Smooth muscle cell (in vitro differentiated cells): ENCODE measurements around the gene MEI4. TPM values are rescaled to one million over a fixed set of nuclear protein-coding genes. Genes with fewer than 3 reads are reported as not detected.
"Not testable (repeated sequence)": the region's sequence is repeated elsewhere in the genome, so short reads cannot be mapped to it uniquely, and the experiment has no call there.

Experiments
- DNase-seq: peaks from one replicate; lab custom pipeline; 2025; ENCODE audit not compliant: unreplicated experiment; lab: John Stamatoyannopoulos, UW
- H2AFZ ChIP-seq: fragments of 200-600 bp; sonication (generic); 2 replicates; pipeline ENCODE4 v1.6.0; 2016; ENCODE audit warnings: antibody characterized with exemption, low read depth, mild to moderate bottlenecking
- H3F3A ChIP-seq: fragments of 200-600 bp; sonication (generic); 2 replicates; pipeline ENCODE4 v1.6.0; 2017; ENCODE audit warnings: antibody characterized with exemption, low read depth
- H3K27ac ChIP-seq: fragments of 200-600 bp; sonication (generic); 2 replicates; pipeline ENCODE4 v1.5.1; 2016; ENCODE audit warnings: low read depth, mild to moderate bottlenecking
- H3K27me3 ChIP-seq: fragments of 200-600 bp; sonication (generic); 2 replicates; pipeline ENCODE4 v1.6.1; 2016; ENCODE audit warnings: low read depth, mild to moderate bottlenecking
- H3K36me3 ChIP-seq: fragments of 200-600 bp; sonication (generic); 2 replicates; pipeline ENCODE4 v1.5.1; 2016; ENCODE audit warnings: low read depth
- H3K4me1 ChIP-seq: fragments of 200-600 bp; sonication (generic); 2 replicates; pipeline ENCODE4 v1.5.1; 2016; ENCODE audit warnings: low read depth
- H3K4me2 ChIP-seq: fragments of 200-600 bp; sonication (generic); 2 replicates; pipeline ENCODE4 v1.6.0; 2016; ENCODE audit warnings: mild to moderate bottlenecking
- H3K4me3 ChIP-seq: fragments of 200-600 bp; sonication (generic); 2 replicates; pipeline ENCODE4 v1.5.1; 2016; ENCODE audit warnings: mild to moderate bottlenecking
- H3K79me2 ChIP-seq: fragments of 200-600 bp; sonication (generic); 2 replicates; pipeline ENCODE4 v1.6.0; 2016; ENCODE audit warnings: low read depth, mild to moderate bottlenecking
- H3K9ac ChIP-seq: fragments of 200-600 bp; sonication (generic); 2 replicates; pipeline ENCODE4 v1.6.0; 2016; ENCODE audit warnings: low read depth
- H3K9me3 ChIP-seq: fragments of 200-600 bp; sonication (generic); replicated peaks from 2 replicates; pipeline ENCODE4 v1.5.1; 2016; ENCODE audit warnings: low read depth
- H4K20me1 ChIP-seq: fragments of 200-600 bp; sonication (generic); 2 replicates; pipeline ENCODE4 v1.6.0; 2016; ENCODE audit warnings: low read depth
- WGBS: methylation state at CpG from one replicate; pipeline ENCODE4 v1.1.7; 2016; ENCODE audit warnings: low lambda C conversion rate; 5-methylcytosine and 5-hydroxymethylcytosine counted together
- polyA plus RNA-seq: library from polyadenylated mRNA; unstranded; fragments of >200 nt; fragmentation: Nextera tagmentation; extraction: Ambion mirVana; gene quantifications from 2 replicates; pipeline ENCODE4 v1.2.1, GENCODE V29; 2016
- total RNA-seq: library from RNA; depleted of rRNA; stranded (reverse); fragments of >200 nt; gene quantifications from 2 replicates; pipeline ENCODE4 v1.2.3, GENCODE V29; 2014
- TF ChIP-seq, protein P1 (sequence below): fragments of 200-600 bp; sonication (generic); IDR thresholded peaks from 2 replicates; pipeline ENCODE4 v1.5.1; 2017; ENCODE audit warnings: borderline replicate concordance, mild to moderate bottlenecking, antibody characterized with exemption; ENCODE audit not compliant: insufficient read depth, poor library complexity, severe bottlenecking

Gene MEI4
- total and polyA plus RNA-seq, 2 experiments from 2014 or later = 0.27 TPM; not detected in 1

- Histone ChIP-seq H3K27me3 (no peaks in the 10 kb centered on the region), H3K79me2 (no peaks in the 10 kb centered on the region), H3F3A (no peaks in the 10 kb centered on the region), H3K9ac (no peak overlapping the region), H3K36me3 (no peaks in the 10 kb centered on the region), H3K27ac (no peak overlapping the region), H3K9me3 (no peaks in the 10 kb centered on the region), H2AFZ (no peak overlapping the region), H4K20me1 (no peaks in the 10 kb centered on the region), H3K4me1 (no peaks in the 10 kb centered on the region), H3K4me3 (no peak overlapping the region), H3K4me2 (no peak overlapping the region)
- no peak for DNase-seq
- WGBS = 98% methylated on average over 1 of the region's 1 CpG
- TF ChIP-seq, protein P1, sequence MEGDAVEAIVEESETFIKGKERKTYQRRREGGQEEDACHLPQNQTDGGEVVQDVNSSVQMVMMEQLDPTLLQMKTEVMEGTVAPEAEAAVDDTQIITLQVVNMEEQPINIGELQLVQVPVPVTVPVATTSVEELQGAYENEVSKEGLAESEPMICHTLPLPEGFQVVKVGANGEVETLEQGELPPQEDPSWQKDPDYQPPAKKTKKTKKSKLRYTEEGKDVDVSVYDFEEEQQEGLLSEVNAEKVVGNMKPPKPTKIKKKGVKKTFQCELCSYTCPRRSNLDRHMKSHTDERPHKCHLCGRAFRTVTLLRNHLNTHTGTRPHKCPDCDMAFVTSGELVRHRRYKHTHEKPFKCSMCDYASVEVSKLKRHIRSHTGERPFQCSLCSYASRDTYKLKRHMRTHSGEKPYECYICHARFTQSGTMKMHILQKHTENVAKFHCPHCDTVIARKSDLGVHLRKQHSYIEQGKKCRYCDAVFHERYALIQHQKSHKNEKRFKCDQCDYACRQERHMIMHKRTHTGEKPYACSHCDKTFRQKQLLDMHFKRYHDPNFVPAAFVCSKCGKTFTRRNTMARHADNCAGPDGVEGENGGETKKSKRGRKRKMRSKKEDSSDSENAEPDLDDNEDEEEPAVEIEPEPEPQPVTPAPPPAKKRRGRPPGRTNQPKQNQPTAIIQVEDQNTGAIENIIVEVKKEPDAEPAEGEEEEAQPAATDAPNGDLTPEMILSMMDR = no peak
These were observed 30.7 kb downstream of the MEI4 start for GRCh38 chr6:77683515-77683914.

GRCh38 chr6:77686931-77687330 lies 34.1 kb downstream of the MEI4 start:
- no peak overlapping the region for H3K27ac ChIP-seq
- no peaks in the 10 kb centered on the region for H3K27me3 ChIP-seq
- no peaks in the 10 kb centered on the region for H3K36me3 ChIP-seq
- H3K4me2 ChIP-seq = no peak overlapping the region
- no peaks in the 10 kb centered on the region for H3F3A ChIP-seq
- no peak overlapping the region for H3K4me3 ChIP-seq
- no peaks in the 10 kb centered on the region for H3K9me3 ChIP-seq
- no peaks in the 10 kb centered on the region for H3K4me1 ChIP-seq
- H4K20me1 ChIP-seq = no peaks in the 10 kb centered on the region
- H3K9ac ChIP-seq = no peak overlapping the region
- H3K79me2 ChIP-seq = no peaks in the 10 kb centered on the region
- TF ChIP-seq, protein P1 = no peak
- WGBS = 87% methylated on average over 2 of the region's 2 CpGs
- DNase-seq = no peak
- no peak overlapping the region for H2AFZ ChIP-seq

- Histone ChIP-seq H3K27me3 (no peaks in the 10 kb centered on the region), H3K4me1 (no peaks in the 10 kb centered on the region), H3K79me2 (no peaks in the 10 kb centered on the region), H3K36me3 (no peaks in the 10 kb centered on the region), H3F3A (no peaks in the 10 kb centered on the region), H3K9ac (no peak overlapping the region), H3K4me2 (peak overlapping the region; percentile 13), H3K4me3 (no peak overlapping the region), H3K9me3 (no peaks in the 10 kb centered on the region), H3K27ac (no peak overlapping the region), H4K20me1 (no peaks in the 10 kb centered on the region), H2AFZ (peak overlapping the region; percentile 11)
- DNase-seq = no peak
- TF ChIP-seq, protein P1 = no peak
- WGBS = 94% methylated on average over 1 of the region's 1 CpG
These were observed 35.8 kb downstream of the MEI4 start for GRCh38 chr6:77688649-77689048.

DNA sequence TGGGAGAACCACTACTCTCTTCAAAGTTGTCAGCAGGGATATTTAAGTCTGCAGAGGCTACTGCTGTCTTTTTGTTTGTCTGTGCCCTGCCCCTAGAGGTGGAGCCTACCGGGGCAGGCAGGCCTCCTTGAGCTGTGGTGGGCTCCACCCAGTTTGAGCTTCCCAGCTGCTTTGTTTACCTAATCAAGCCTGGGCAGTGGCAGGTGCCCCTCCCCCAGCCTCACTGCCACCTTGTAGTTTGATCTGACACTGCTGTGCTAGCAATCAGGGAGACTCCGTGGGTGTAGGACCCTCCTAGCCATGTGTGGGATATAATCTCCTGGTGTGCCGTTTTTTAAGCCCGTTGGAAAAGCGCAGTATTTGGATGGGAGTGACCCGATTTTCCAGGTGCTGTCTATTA lies 47.3 kb downstream of the MEI4 start:
- not testable (repeated sequence) for H3K9me3 ChIP-seq, H3F3A ChIP-seq, H4K20me1 ChIP-seq, H3K9ac ChIP-seq, DNase-seq, H3K4me1 ChIP-seq, H2AFZ ChIP-seq, H3K4me2 ChIP-seq, H3K27me3 ChIP-seq, H3K27ac ChIP-seq, H3K36me3 ChIP-seq, H3K79me2 ChIP-seq, H3K4me3 ChIP-seq
- WGBS = 92% methylated on average over 6 of the region's 6 CpGs
